HG03460 (cell line): ENCODE results near the gene HMOX1.

Experiments
- ATAC-seq: cut with Tn5 transposase; IDR thresholded peaks from one replicate; pipeline ENCODE4 v1.9.1; 2021; ENCODE audit not compliant: unreplicated experiment

Gene HMOX1

GRCh38 chr22:35380537-35381423, at the start of gene HMOX1:
HMOX1 (plus strand) TSS chr22:35381096; CDS start chr22:35381174, 78 bp downstream.
- ATAC-seq = peak; percentile 48

- no peak for ATAC-seq
Observed at GRCh38 chr22:35332278-35332677, 48.6 kb upstream of the HMOX1 start.

- no peak for ATAC-seq
Observed at GRCh38 chr22:35333220-35333619, 47.7 kb upstream of the HMOX1 start.

GRCh38 chr22:35334004-35334403, 46.9 kb upstream of the HMOX1 start:
- no peak for ATAC-seq

- ATAC-seq = no peak
Observed at GRCh38 chr22:35335468-35335867, 45.4 kb upstream of the HMOX1 start.

GRCh38 chr22:35335936-35336781, 44.7 kb upstream of the HMOX1 start:
- no peak for ATAC-seq

GRCh38 chr22:35337932-35338331, 43.0 kb upstream of the HMOX1 start:
- ATAC-seq = no peak

- ATAC-seq = no peak
Observed at GRCh38 chr22:35341090-35341874, 39.6 kb upstream of the HMOX1 start.

- no peak for ATAC-seq
Observed at GRCh38 chr22:35342390-35342789, 38.5 kb upstream of the HMOX1 start.

- ATAC-seq = no peak
Observed at GRCh38 chr22:35343664-35344550, 37.0 kb upstream of the HMOX1 start.

- ATAC-seq = no peak
Observed at GRCh38 chr22:35344956-35345690, 35.8 kb upstream of the HMOX1 start.

- ATAC-seq = no peak
Observed at GRCh38 chr22:35345808-35346505, 34.9 kb upstream of the HMOX1 start.

GRCh38 chr22:35346596-35347220, 34.2 kb upstream of the HMOX1 start:
- no peak for ATAC-seq

GRCh38 chr22:35347462-35347861, 33.4 kb upstream of the HMOX1 start:
- ATAC-seq = no peak

- no peak for ATAC-seq
Observed at GRCh38 chr22:35348026-35348590, 32.8 kb upstream of the HMOX1 start.

- no peak for ATAC-seq
Observed at GRCh38 chr22:35348703-35349102, 32.2 kb upstream of the HMOX1 start.

GRCh38 chr22:35349368-35349703, 31.6 kb upstream of the HMOX1 start:
- ATAC-seq = no peak
